HTERT RPE-1 (cell line): Measurements from ENCODE around the gene ERGIC1.

ENCODE experiments used
- in situ Hi-C: fragments of 300-500 bp; cut with MboI; formaldehyde crosslinking; loops from 4 replicates; pipeline ENCODE4 v1.14.3; 2020; ENCODE audit warnings: low sequenced_read_pairs

The ERGIC1 gene

GRCh38 chr5:172959824-172960799 is 126.1 kb downstream of the ERGIC1 start:
- in situ Hi-C loops, result no loop called here

- in situ Hi-C loops, result no loop called here
Observed at GRCh38 chr5:172969921-172970320, 135.9 kb downstream of the ERGIC1 start.

GRCh38 chr5:172971482-172971881 is 137.4 kb downstream of the ERGIC1 start:
- in situ Hi-C loops, result no loop called here

GRCh38 chr5:172972552-172972951 is 138.5 kb downstream of the ERGIC1 start:
- in situ Hi-C loops, result no loop called here

- in situ Hi-C loops, result no loop called here
Observed at GRCh38 chr5:172973127-172973916, 139.3 kb downstream of the ERGIC1 start.

GRCh38 chr5:172973931-172974330 is 139.9 kb downstream of the ERGIC1 start:
- in situ Hi-C loops, result no loop called here

GRCh38 chr5:172975289-172975688 is 141.2 kb downstream of the ERGIC1 start:
- in situ Hi-C loops, result no loop called here

GRCh38 chr5:172979778-172980177 is 145.7 kb downstream of the ERGIC1 start:
- in situ Hi-C loops, result no loop called here

GRCh38 chr5:172981931-172982330 is 147.9 kb downstream of the ERGIC1 start:
- in situ Hi-C loops, result no loop called here

GRCh38 chr5:172983542-172984243 is 149.6 kb downstream of the ERGIC1 start, which contains the start of gene ATP6V0E1:
Gene ATP6V0E1 (plus strand): TSS chr5:172983771. CDS start chr5:172983861, 90 bp downstream.
- in situ Hi-C loops, result no loop called here

GRCh38 chr5:172984244-172984953 is 150.3 kb downstream of the ERGIC1 start:
- in situ Hi-C loops, result no loop called here

GRCh38 chr5:172985596-172985995 is 151.5 kb downstream of the ERGIC1 start:
- in situ Hi-C loops, result no loop called here

GRCh38 chr5:172988276-172988675 is 154.2 kb downstream of the ERGIC1 start:
- in situ Hi-C loops, result no loop called here

GRCh38 chr5:172990776-172991175 is 156.7 kb downstream of the ERGIC1 start:
- in situ Hi-C loops, result no loop called here

GRCh38 chr5:172994405-172994804 is 160.4 kb downstream of the ERGIC1 start:
- in situ Hi-C loops, result no loop called here

GRCh38 chr5:172999372-172999973 is 165.4 kb downstream of the ERGIC1 start:
- in situ Hi-C loops, result no loop called here

GRCh38 chr5:172999974-173000373 is 165.9 kb downstream of the ERGIC1 start:
- in situ Hi-C loops, result no loop called here

- in situ Hi-C loops, result no loop called here
Observed at GRCh38 chr5:173001229-173001841, 167.3 kb downstream of the ERGIC1 start.
